Activated B cell treated with CpG ODN at 0.5 μM for 24 hours (primary cell): ENCODE data around the gene TENM4. TPM values are rescaled to one million over a fixed set of nuclear protein-coding genes. Genes with fewer than 3 reads are reported as not detected.

ENCODE experiments used
- ATAC-seq: fragments of 200-7000 bp; cut with Tn5 transposase; one replicate; pipeline ENCODE4 v1.10.0; 2021; ENCODE audit warnings: low read depth, mild to moderate bottlenecking, moderate library complexity
- CTCF ChIA-PET: fragments of 350-600 bp; sonication (Branson Sonifier 250); formaldehyde crosslinking; loops from one replicate; lab custom pipeline; 2021; ENCODE audit warnings: antibody characterized with exemption; lab: Charles Lee
- POLR2A ChIA-PET: fragments of 350-600 bp; sonication (Branson Sonifier 250); formaldehyde crosslinking; loops from one replicate; lab custom pipeline; 2021; ENCODE audit warnings: antibody characterized with exemption; lab: Charles Lee
- DNase-seq: peaks from one replicate; pipeline ENCODE4 v3.0.0; 2022
- H3K27ac Mint-ChIP-seq: one replicate; pipeline ENCODE4 v1.8.0; 2020; ENCODE audit warnings: mixed read lengths
- H3K27me3 Mint-ChIP-seq: one replicate; pipeline ENCODE4 v1.8.0; 2021; ENCODE audit warnings: mixed read lengths
- H3K36me3 Mint-ChIP-seq: one replicate; pipeline ENCODE4 v1.8.0; 2021; ENCODE audit warnings: low read depth, mixed read lengths
- H3K4me1 Mint-ChIP-seq: one replicate; pipeline ENCODE4 v1.8.0; 2021; ENCODE audit warnings: mixed read lengths
- H3K4me3 Mint-ChIP-seq: one replicate; pipeline ENCODE4 v1.8.0; 2020; ENCODE audit warnings: mild to moderate bottlenecking, mixed read lengths
- H3K9me3 Mint-ChIP-seq: one replicate; pipeline ENCODE4 v1.8.0; 2020; ENCODE audit warnings: mixed read lengths
- CTCF ChIP-seq: fragments of 200-600 bp; IDR thresholded peaks from one replicate; pipeline ENCODE4 v1.8.0; 2022; ENCODE audit warnings: antibody characterized with exemption, mild to moderate bottlenecking
- intact Hi-C: fragments of 100-400 bp; cut with micrococcal nuclease; formaldehyde crosslinking; loops from one replicate; pipeline ENCODE4 v1.15.1; 2024
- total RNA-seq: library from RNA; stranded (reverse); gene quantifications from 2 replicates; pipeline ENCODE4 v1.2.3, GENCODE V29; 2022

The TENM4 gene
- total RNA-seq, 1 donor from 2014 or later, result 2.4 TPM

- no peaks in the 10 kb centered on the region for H3K36me3 Mint-ChIP-seq
Measured at GRCh38 chr11:78784321-78785061, 656.3 kb downstream of the TENM4 start.

DNA sequence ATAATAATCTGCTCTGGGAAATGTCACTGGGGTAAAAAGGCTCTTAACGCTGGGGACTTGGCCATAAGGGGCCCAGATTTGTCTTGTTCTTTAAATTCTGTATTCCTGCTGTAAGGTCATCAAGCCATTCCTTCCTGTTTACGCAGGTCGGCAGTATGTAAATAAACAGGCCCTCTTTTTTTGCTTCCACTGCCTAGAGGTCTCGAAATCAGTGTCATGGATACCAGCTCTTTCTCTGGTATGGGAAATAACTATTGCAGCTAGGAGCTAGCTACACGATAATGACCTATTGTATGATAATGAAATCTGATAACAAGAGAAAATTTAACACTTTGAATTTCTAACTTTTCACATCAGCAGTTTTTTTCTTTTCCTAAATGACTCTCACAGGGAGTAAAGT lies 657.0 kb downstream of the TENM4 start:
- no peak for TF ChIP-seq CTCF
- intact Hi-C loops, result no loop called here
- Mint-ChIP-seq H3K27me3 (peaks cover 14% of the 10 kb centered on the region), H3K4me3 (no peak overlapping the region), H3K27ac (no peak overlapping the region), H3K4me1 (no peaks in the 10 kb centered on the region), H3K9me3 (no peaks in the 10 kb centered on the region), H3K36me3 (no peaks in the 10 kb centered on the region)
- ATAC-seq (no peak), DNase-seq (no peak)
- ChIA-PET POLR2A (no interaction called here), CTCF (no interaction called here)

More at GRCh38 chr11:78784321-78785061, 656.3 kb downstream of the TENM4 start:
- TF ChIP-seq CTCF, result no peak
- CTCF ChIA-PET, result no interaction called here
- POLR2A ChIA-PET, result no interaction called here
- DNase-seq (no peak), ATAC-seq (no peak)
- Mint-ChIP-seq H3K9me3 (no peaks in the 10 kb centered on the region), H3K27ac (no peak overlapping the region), H3K4me3 (no peak overlapping the region), H3K4me1 (no peaks in the 10 kb centered on the region), H3K27me3 (peaks cover 14% of the 10 kb centered on the region)
- intact Hi-C loops, result no loop called here

DNA sequence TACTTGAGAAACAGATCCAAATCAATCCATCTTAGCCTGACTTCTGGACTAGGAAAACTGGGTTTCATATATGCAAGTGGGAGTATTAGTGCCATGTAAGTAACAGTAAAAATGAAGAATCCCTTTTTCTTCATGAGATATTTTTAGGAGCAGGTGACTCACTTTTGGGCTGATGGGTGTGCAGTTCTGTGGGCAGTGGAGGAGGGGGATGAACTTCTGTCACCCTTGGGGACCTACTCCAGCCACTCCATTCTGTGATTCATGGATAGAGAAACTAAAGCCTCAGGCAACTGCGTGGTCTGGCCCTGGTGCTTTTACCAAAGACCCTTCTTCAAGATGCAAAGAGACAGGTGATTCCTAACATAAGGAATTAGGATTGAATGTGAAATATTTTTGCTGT lies 657.5 kb downstream of the TENM4 start:
- Mint-ChIP-seq H3K36me3 (no peaks in the 10 kb centered on the region), H3K4me3 (no peak overlapping the region), H3K27ac (no peak overlapping the region), H3K4me1 (no peaks in the 10 kb centered on the region), H3K9me3 (no peaks in the 10 kb centered on the region), H3K27me3 (peaks cover 14% of the 10 kb centered on the region)
- POLR2A ChIA-PET, result no interaction called here
- intact Hi-C loops, result no loop called here
- ATAC-seq, result no peak
- CTCF ChIA-PET, result no interaction called here
- TF ChIP-seq CTCF, result no peak
- DNase-seq, result no peak

GRCh38 chr11:78782725-78783124 lies 658.1 kb downstream of the TENM4 start:
- ATAC-seq, result no peak
- H3K36me3 Mint-ChIP-seq, result no peaks in the 10 kb centered on the region
- no peak for TF ChIP-seq CTCF
- H3K27ac Mint-ChIP-seq, result no peak overlapping the region
- ChIA-PET CTCF (no interaction called here), POLR2A (no interaction called here)
- peaks cover 14% of the 10 kb centered on the region for H3K27me3 Mint-ChIP-seq
- H3K4me3 Mint-ChIP-seq, result no peak overlapping the region
- DNase-seq, result no peak
- H3K9me3 Mint-ChIP-seq, result no peaks in the 10 kb centered on the region
- intact Hi-C loops, result no loop called here
- no peaks in the 10 kb centered on the region for H3K4me1 Mint-ChIP-seq

GRCh38 chr11:78780889-78781288 lies 659.9 kb downstream of the TENM4 start:
- no peaks in the 10 kb centered on the region for H3K9me3 Mint-ChIP-seq
- CTCF ChIA-PET, result no interaction called here
- TF ChIP-seq CTCF, result no peak
- POLR2A ChIA-PET, result no interaction called here
- DNase-seq (no peak), ATAC-seq (no peak)
- no peaks in the 10 kb centered on the region for H3K4me1 Mint-ChIP-seq
- H3K4me3 Mint-ChIP-seq, result no peak overlapping the region
- intact Hi-C loops, result no loop called here
- no peaks in the 10 kb centered on the region for H3K36me3 Mint-ChIP-seq
- H3K27ac Mint-ChIP-seq, result no peak overlapping the region
- peaks cover 14% of the 10 kb centered on the region for H3K27me3 Mint-ChIP-seq
